Measurements from ENCODE around the gene HSPA12A.

HSPA12A gene

DNA sequence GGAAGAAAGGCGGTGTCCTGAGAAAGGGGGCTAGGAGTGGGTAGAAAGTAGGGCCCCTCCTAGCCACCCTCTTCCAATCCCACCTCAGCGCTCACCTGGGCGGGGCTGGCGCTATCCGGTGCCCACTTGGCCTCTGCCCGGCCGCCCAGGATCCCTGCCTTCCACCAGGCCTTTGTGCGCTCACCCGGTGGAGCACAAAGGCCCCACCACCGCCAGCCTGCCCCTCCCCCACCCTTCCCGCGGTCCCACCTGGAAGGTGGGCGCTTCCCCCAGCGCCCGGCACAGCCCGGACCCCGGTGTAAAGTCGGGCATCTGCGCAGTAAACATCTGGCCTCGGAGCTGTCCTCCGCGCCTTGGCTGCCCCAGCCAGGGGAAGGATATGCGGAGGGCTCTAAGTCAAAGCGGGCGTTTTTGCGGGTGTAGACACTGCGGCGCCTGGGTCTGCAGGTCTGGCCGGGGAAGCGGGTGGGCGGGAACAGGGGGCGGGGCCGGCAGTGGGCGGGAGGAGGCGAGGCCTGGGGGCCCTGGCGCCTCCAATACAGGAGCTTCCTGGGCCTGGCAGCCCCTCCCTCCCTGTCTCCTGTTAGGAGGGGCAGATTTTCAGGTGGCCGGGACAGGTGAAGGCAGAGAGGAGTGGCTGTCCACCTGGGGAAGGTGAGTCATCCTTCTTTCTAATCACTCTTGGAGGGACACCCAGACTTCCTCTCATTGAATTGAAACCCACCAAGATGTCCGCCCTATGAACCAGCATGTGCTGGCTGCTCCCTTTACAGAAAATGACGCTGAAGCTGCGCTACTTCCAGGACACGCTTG, 72.3 kb downstream of the HSPA12A start:
- TF ChIP-seq CTCF (IDR thresholded peaks at IDR 0.05; ENCODE audit: insufficient read depth, missing control alignments), result no peak
- DNase-seq (ENCODE audit: insufficient read length, low spot score) (no peak), FAIRE-seq (no peak)

GRCh38 chr10:116669080-116669479, 73.3 kb downstream of the HSPA12A start:
- FAIRE-seq (no peak), DNase-seq (ENCODE audit: insufficient read length, low spot score) (no peak)
- TF ChIP-seq CTCF (IDR thresholded peaks at IDR 0.05; ENCODE audit: insufficient read depth, missing control alignments), result no peak

- DNase-seq (ENCODE audit: insufficient read length, low spot score), result no peak
- TF ChIP-seq CTCF (IDR thresholded peaks at IDR 0.05; ENCODE audit: insufficient read depth, missing control alignments), result no peak
- no peak for FAIRE-seq
Observed at GRCh38 chr10:116668446-116668845, 73.9 kb downstream of the HSPA12A start.

DNA sequence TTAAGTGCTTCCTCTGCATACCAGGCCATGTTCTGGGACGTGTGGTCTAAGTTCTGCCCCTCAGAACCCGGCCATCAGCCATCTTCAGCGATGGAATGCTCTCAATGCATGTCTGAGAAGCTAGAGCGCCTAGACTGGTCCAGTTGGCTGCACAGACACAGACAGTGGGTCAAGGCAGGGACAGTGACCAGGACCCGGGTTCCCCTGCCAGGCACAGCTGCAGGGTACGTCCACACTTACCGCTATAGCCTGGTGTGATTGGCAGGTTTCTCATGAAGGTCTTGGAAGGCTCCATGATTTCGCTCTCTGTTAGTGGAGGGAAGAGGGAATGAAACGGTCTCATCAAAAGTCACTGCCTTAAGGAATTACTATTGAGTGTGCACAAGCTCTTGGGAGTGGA, 74.3 kb downstream of the HSPA12A start:
- no peak for FAIRE-seq
- TF ChIP-seq CTCF (IDR thresholded peaks at IDR 0.05; ENCODE audit: insufficient read depth, missing control alignments), result no peak
- DNase-seq (ENCODE audit: insufficient read length, low spot score), result no peak

DNA sequence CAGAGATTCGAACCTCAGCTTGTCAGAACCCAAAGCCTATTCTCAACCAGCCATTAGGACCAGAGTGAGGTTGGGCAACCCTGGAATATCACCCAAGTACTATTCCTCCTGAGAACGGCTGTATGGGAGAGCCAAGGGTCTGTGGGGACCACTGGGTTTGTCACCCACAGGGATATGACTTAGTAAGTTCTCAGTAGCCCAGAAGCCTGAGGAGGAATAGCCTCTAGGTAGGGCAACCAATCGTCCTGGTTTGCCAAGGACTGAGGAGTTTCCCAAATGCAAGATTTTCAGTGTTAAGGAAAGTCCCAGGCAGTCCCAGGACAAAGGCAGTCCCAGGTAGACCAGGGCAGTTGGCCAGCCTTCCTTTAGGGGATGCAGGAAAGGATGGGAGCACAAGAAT, 74.9 kb downstream of the HSPA12A start:
- no peak for TF ChIP-seq CTCF (IDR thresholded peaks at IDR 0.05; ENCODE audit: insufficient read depth, missing control alignments)
- no peak for FAIRE-seq
- DNase-seq (ENCODE audit: insufficient read length, low spot score), result no peak

- DNase-seq (ENCODE audit: insufficient read length, low spot score), result no peak
- no peak for FAIRE-seq
- TF ChIP-seq CTCF (IDR thresholded peaks at IDR 0.05; ENCODE audit: insufficient read depth, missing control alignments), result no peak
Observed at GRCh38 chr10:116665541-116666125, 76.7 kb downstream of the HSPA12A start.

- no peak for TF ChIP-seq CTCF (IDR thresholded peaks at IDR 0.05; ENCODE audit: insufficient read depth, missing control alignments)
- FAIRE-seq, result no peak
- DNase-seq (ENCODE audit: insufficient read length, low spot score), result no peak
Observed at GRCh38 chr10:116664631-116665030, 77.7 kb downstream of the HSPA12A start.

Data from D721Med (cell line).